Activated CD8-positive, alpha-beta T cell treated with anti-CD3 and anti-CD28 coated beads, Interleukin-2, amount 10 ng/mL, durations not matched to agents 7 days and 5 days (primary cell): ENCODE data around the gene TMEM121. TPM values are rescaled to one million over a fixed set of nuclear protein-coding genes. Genes with fewer than 3 reads are reported as not detected.

Experiments used
- ATAC-seq: fragments of 150-1000 bp; cut with Tn5 transposase; one replicate; pipeline ENCODE4 v1.10.0; 2021; ENCODE audit warnings: moderate library complexity
- CTCF ChIA-PET: fragments of 350-600 bp; sonication (Branson Sonifier 250); formaldehyde crosslinking; loops from one replicate; lab custom pipeline; 2021; ENCODE audit warnings: antibody characterized with exemption; lab: Charles Lee
- POLR2A ChIA-PET: fragments of 350-600 bp; sonication (Branson Sonifier 250); formaldehyde crosslinking; loops from one replicate; lab custom pipeline; 2021; ENCODE audit warnings: antibody characterized with exemption; lab: Charles Lee
- DNase-seq: peaks from one replicate; pipeline ENCODE4 v3.0.0-alpha.2; 2020
- H3K27ac Mint-ChIP-seq: one replicate; pipeline ENCODE4 v1.8.0; 2021; ENCODE audit warnings: mild to moderate bottlenecking, mixed read lengths
- H3K27me3 Mint-ChIP-seq: one replicate; pipeline ENCODE4 v1.8.0; 2021; ENCODE audit warnings: low read depth, mixed read lengths
- H3K36me3 Mint-ChIP-seq: one replicate; pipeline ENCODE4 v1.8.0; 2021; ENCODE audit warnings: low read depth, mixed read lengths
- H3K4me1 Mint-ChIP-seq: one replicate; pipeline ENCODE4 v1.8.0; 2021; ENCODE audit warnings: low read depth, mixed read lengths
- H3K4me3 Mint-ChIP-seq: one replicate; pipeline ENCODE4 v1.8.0; 2021; ENCODE audit warnings: mild to moderate bottlenecking, mixed read lengths
- H3K9me3 Mint-ChIP-seq: one replicate; pipeline ENCODE4 v1.8.0; 2022; ENCODE audit warnings: mixed read lengths; ENCODE audit not compliant: insufficient read depth
- total RNA-seq, 2 experiments: library from RNA; stranded (reverse); gene quantifications; one replicate each; pipeline ENCODE4 v1.2.3, GENCODE V29; 2021

TMEM121 gene
- total RNA-seq, 2 experiments from 2014 or later, result 8.6 to 9.2 TPM

- Mint-ChIP-seq H3K9me3 (no peaks in the 10 kb centered on the region), H3K36me3 (no peaks in the 10 kb centered on the region), H3K4me1 (peaks cover 2% of the 10 kb centered on the region), H3K27me3 (peaks cover 2% of the 10 kb centered on the region), H3K27ac (no peak overlapping the region), H3K4me3 (no peak overlapping the region)
- no peak for DNase-seq
- ChIA-PET CTCF (no interaction called here), POLR2A (interaction anchor here (1.8 kb wide), 1 partner anchor 10 kb away, joined by 5 read pairs; no protein-coding TSS in a partner anchor)
- ATAC-seq, result peak; percentile 4
Measured at GRCh38 chr14:105502446-105503295, 23.7 kb upstream of the TMEM121 start.

DNA sequence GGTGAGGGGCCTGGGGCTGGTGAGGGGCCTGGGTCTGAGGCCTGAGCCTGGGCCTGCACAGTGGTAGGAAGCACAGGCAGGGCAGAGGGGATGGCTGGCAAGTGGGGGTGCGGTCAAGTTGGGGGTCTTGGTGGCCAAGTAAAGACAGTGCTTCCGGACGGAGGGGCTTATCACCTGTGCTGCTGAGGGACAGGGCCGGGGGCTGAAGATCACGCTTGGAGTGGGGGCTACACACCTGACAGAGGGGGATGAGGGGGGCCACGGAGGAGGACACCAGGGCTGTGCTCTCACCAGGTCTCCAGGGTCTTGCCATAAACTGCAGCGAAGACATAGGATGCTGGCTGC, 23.1 kb upstream of the TMEM121 start:
- CTCF ChIA-PET, result no interaction called here
- H3K9me3 Mint-ChIP-seq, result no peaks in the 10 kb centered on the region
- no peak for DNase-seq
- H3K4me3 Mint-ChIP-seq, result no peak overlapping the region
- no peak for ATAC-seq
- H3K4me1 Mint-ChIP-seq, result peaks cover 6% of the 10 kb centered on the region
- peaks cover 5% of the 10 kb centered on the region for H3K27me3 Mint-ChIP-seq
- H3K36me3 Mint-ChIP-seq, result no peaks in the 10 kb centered on the region
- no peak overlapping the region for H3K27ac Mint-ChIP-seq
- POLR2A ChIA-PET, result interaction anchor here (1.8 kb wide), 1 partner anchor 11 kb away, joined by 5 read pairs; no protein-coding TSS in a partner anchor

DNA sequence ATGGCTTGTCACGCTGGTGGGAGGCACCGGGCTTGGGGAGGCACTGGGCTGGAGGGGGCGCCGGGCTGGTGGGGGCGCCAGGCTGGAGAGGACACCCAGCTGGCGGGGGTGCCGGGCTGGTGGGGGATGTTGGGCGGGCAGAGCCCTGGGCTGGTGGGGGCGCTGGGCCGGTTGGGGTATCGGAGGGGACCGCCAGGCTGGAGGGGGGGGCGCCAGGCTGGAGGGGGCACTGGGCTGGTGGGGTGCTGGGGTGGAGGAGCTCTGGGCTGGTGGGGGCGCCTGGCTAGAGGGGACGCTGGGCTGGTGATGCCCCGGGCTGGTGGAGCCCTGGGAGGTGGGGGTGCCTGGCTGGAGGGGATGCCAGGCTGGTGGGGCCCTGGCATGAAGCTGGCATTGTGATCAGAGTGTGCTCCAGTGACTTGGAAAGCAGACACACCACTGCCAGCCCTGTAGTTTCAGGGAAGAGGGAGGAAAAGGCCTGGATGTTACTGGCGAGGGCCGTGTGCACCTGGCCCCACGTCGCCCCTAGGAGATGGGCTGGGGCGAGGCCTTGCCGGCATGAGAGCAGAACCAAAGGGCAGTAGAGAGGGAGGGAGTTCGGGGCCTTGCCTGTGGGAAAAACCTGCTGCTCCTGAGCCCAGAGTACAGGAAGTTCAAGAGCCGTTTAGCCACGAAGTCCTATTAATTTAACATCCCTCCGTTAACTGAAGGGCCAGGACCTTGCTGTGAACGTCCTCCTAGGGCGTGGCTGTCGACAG, 22.3 kb upstream of the TMEM121 start:
- ChIA-PET POLR2A (no interaction called here), CTCF (no interaction called here)
- Mint-ChIP-seq H3K27me3 (peaks cover 9% of the 10 kb centered on the region), H3K9me3 (no peaks in the 10 kb centered on the region), H3K4me3 (no peak overlapping the region), H3K36me3 (no peaks in the 10 kb centered on the region), H3K27ac (no peak overlapping the region), H3K4me1 (peaks cover 8% of the 10 kb centered on the region)
- ATAC-seq (peak; percentile 9), DNase-seq (no peak)

- Mint-ChIP-seq H3K27me3 (peaks cover 9% of the 10 kb centered on the region), H3K4me1 (peaks cover 8% of the 10 kb centered on the region), H3K36me3 (no peaks in the 10 kb centered on the region), H3K27ac (no peak overlapping the region), H3K9me3 (no peaks in the 10 kb centered on the region), H3K4me3 (no peak overlapping the region)
- DNase-seq (no peak), ATAC-seq (no peak)
- ChIA-PET CTCF (no interaction called here), POLR2A (no interaction called here)
Measured at GRCh38 chr14:105505101-105505500, 21.3 kb upstream of the TMEM121 start.

GRCh38 chr14:105507247-105507646, 19.1 kb upstream of the TMEM121 start:
- Mint-ChIP-seq H3K27me3 (peaks cover 16% of the 10 kb centered on the region), H3K9me3 (no peaks in the 10 kb centered on the region), H3K27ac (no peak overlapping the region), H3K4me3 (no peak overlapping the region), H3K36me3 (no peaks in the 10 kb centered on the region), H3K4me1 (peaks cover 8% of the 10 kb centered on the region)
- ATAC-seq (no peak), DNase-seq (no peak)
- ChIA-PET POLR2A (no interaction called here), CTCF (no interaction called here)

- ChIA-PET POLR2A (no interaction called here), CTCF (no interaction called here)
- no peaks in the 10 kb centered on the region for H3K36me3 Mint-ChIP-seq
- ATAC-seq, result no peak
- H3K9me3 Mint-ChIP-seq, result no peaks in the 10 kb centered on the region
- H3K4me3 Mint-ChIP-seq, result no peak overlapping the region
- DNase-seq, result no peak
- peaks cover 20% of the 10 kb centered on the region for H3K27me3 Mint-ChIP-seq
- no peak overlapping the region for H3K27ac Mint-ChIP-seq
- H3K4me1 Mint-ChIP-seq, result peaks cover 8% of the 10 kb centered on the region
Measured at GRCh38 chr14:105508069-105508468, 18.3 kb upstream of the TMEM121 start.

- no peak for DNase-seq
- peaks cover 8% of the 10 kb centered on the region for H3K4me1 Mint-ChIP-seq
- ATAC-seq, result no peak
- H3K9me3 Mint-ChIP-seq, result no peaks in the 10 kb centered on the region
- peaks cover 20% of the 10 kb centered on the region for H3K27me3 Mint-ChIP-seq
- H3K27ac Mint-ChIP-seq, result no peak overlapping the region
- no peak overlapping the region for H3K4me3 Mint-ChIP-seq
- ChIA-PET CTCF (no interaction called here), POLR2A (no interaction called here)
- no peaks in the 10 kb centered on the region for H3K36me3 Mint-ChIP-seq
Measured at GRCh38 chr14:105508601-105509000, 17.8 kb upstream of the TMEM121 start.

DNA sequence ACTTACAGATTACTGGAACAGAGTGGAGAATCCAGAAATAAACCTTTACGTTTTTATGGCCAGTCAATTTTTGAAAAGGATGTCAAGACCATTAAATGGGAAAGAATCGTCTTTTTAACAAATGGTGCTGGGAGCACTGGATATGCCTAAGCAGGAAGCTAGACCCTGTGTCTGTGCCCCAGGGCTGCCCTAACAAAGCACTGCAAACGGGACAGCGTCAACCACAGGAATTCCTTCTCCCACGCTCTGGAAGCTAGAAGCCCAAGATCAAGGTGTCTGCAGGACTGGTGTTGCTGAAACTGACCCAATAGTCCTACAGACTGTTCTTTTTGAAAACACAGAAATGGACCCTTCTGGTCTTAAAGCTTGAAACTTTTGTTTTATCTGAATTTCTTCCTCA, 9.3 kb upstream of the TMEM121 start:
- DNase-seq (no peak), ATAC-seq (no peak)
- no peaks in the 10 kb centered on the region for H3K4me1 Mint-ChIP-seq
- POLR2A ChIA-PET, result no interaction called here
- H3K27ac Mint-ChIP-seq, result no peak overlapping the region
- no peaks in the 10 kb centered on the region for H3K9me3 Mint-ChIP-seq
- H3K36me3 Mint-ChIP-seq, result no peaks in the 10 kb centered on the region
- H3K27me3 Mint-ChIP-seq, result peaks cover 32% of the 10 kb centered on the region
- CTCF ChIA-PET, result interaction anchor here (1.6 kb wide), 1 partner anchor 146 kb away, joined by 3 read pairs; no protein-coding TSS in a partner anchor
- H3K4me3 Mint-ChIP-seq, result no peak overlapping the region

GRCh38 chr14:105519946-105520698, 6.3 kb upstream of the TMEM121 start:
- H3K27me3 Mint-ChIP-seq, result peaks cover 39% of the 10 kb centered on the region
- no peak overlapping the region for H3K4me3 Mint-ChIP-seq
- no peaks in the 10 kb centered on the region for H3K4me1 Mint-ChIP-seq
- ATAC-seq (no peak), DNase-seq (no peak)
- H3K36me3 Mint-ChIP-seq, result no peaks in the 10 kb centered on the region
- H3K9me3 Mint-ChIP-seq, result no peaks in the 10 kb centered on the region
- CTCF ChIA-PET, result no interaction called here
- POLR2A ChIA-PET, result no interaction called here
- H3K27ac Mint-ChIP-seq, result no peak overlapping the region

- ATAC-seq, result no peak
- H3K4me1 Mint-ChIP-seq, result peaks cover 24% of the 10 kb centered on the region
- POLR2A ChIA-PET, result no interaction called here
- H3K4me3 Mint-ChIP-seq, result peak overlapping the region; percentile 44
- no peaks in the 10 kb centered on the region for H3K9me3 Mint-ChIP-seq
- no peak for DNase-seq
- no peaks in the 10 kb centered on the region for H3K36me3 Mint-ChIP-seq
- no peak overlapping the region for H3K27ac Mint-ChIP-seq
- peaks cover 32% of the 10 kb centered on the region for H3K27me3 Mint-ChIP-seq
- CTCF ChIA-PET, result interaction anchor here (1.0 kb wide), 1 partner anchor 14 kb away, joined by 3 read pairs; no protein-coding TSS in a partner anchor
Measured at GRCh38 chr14:105525326-105525725, 1.1 kb upstream of the TMEM121 start.

- peak overlapping the region; percentile 73 for H3K4me3 Mint-ChIP-seq
- no peaks in the 10 kb centered on the region for H3K9me3 Mint-ChIP-seq
- peaks cover 27% of the 10 kb centered on the region for H3K27me3 Mint-ChIP-seq
- ChIA-PET POLR2A (no interaction called here), CTCF (interaction anchor here (2.9 kb wide), 1 partner anchor 156 kb away, joined by 16 read pairs; no protein-coding TSS in a partner anchor)
- no peaks in the 10 kb centered on the region for H3K36me3 Mint-ChIP-seq
- DNase-seq (no peak), ATAC-seq (no peak)
- H3K4me1 Mint-ChIP-seq, result peaks cover 27% of the 10 kb centered on the region
- peak overlapping the region; percentile 61 for H3K27ac Mint-ChIP-seq
Measured at GRCh38 chr14:105526776-105527380, 495 bp downstream of the TMEM121 start.
